ENCODE results near the gene MARCKSL1. TPM values are rescaled to one million over a fixed set of nuclear protein-coding genes. Genes with fewer than 3 reads are reported as not detected.

The MARCKSL1 gene
- total RNA-seq, 4 donors from 2014 or later: 6.9 to 21.0 (median 11.1) TPM

GRCh38 chr1:32342704-32343103 is 6.7 kb upstream of the MARCKSL1 start:
- intact Hi-C loops (cut with DNase I; ENCODE audit: low total_unique reads): no loop called here
- TF ChIP-seq CTCF (IDR thresholded peaks at IDR 0.05): no peak
- no peak for TF ChIP-seq POLR2A (IDR thresholded peaks at IDR 0.05)
- WGBS, 2 donors: 92 to 93% methylated on average over 10 of the region's 10 CpGs
- no peak for DNase-seq (ENCODE audit: low spot score in 2 of 2)
- no peak overlapping the region for H3K4me3 ChIP-seq (ENCODE audit: low read depth, poor library complexity, severe bottlenecking)

- DNase-seq (ENCODE audit: low spot score in 2 of 2): no peak
- TF ChIP-seq CTCF (IDR thresholded peaks at IDR 0.05): no peak
- no peak for TF ChIP-seq POLR2A (IDR thresholded peaks at IDR 0.05)
- H3K4me3 ChIP-seq (ENCODE audit: low read depth, poor library complexity, severe bottlenecking): no peak overlapping the region
- intact Hi-C loops (cut with DNase I; ENCODE audit: low total_unique reads): no loop called here
- 48 to 51% methylated on average over 5 of the region's 5 CpGs for WGBS, 2 donors
Observed at GRCh38 chr1:32341971-32342370, 5.9 kb upstream of the MARCKSL1 start.

GRCh38 chr1:32341186-32341757 is 5.2 kb upstream of the MARCKSL1 start:
- WGBS, 2 donors: 91 to 94% methylated on average over 10 to 11 of the region's 11 CpGs
- no peak overlapping the region for H3K4me3 ChIP-seq (ENCODE audit: low read depth, poor library complexity, severe bottlenecking)
- intact Hi-C loops (cut with DNase I; ENCODE audit: low total_unique reads): no loop called here
- DNase-seq (ENCODE audit: low spot score in 2 of 2): no peak
- TF ChIP-seq POLR2A (IDR thresholded peaks at IDR 0.05) (no peak), CTCF (IDR thresholded peaks at IDR 0.05) (no peak)

GRCh38 chr1:32339363-32339978 is 3.4 kb upstream of the MARCKSL1 start:
- 69 to 71% methylated on average over 5 of the region's 5 CpGs for WGBS, 2 donors
- no peak for TF ChIP-seq POLR2A (IDR thresholded peaks at IDR 0.05)
- TF ChIP-seq CTCF (IDR thresholded peaks at IDR 0.05): no peak
- no peak for DNase-seq (ENCODE audit: low spot score in 2 of 2)
- no peak overlapping the region for H3K4me3 ChIP-seq (ENCODE audit: low read depth, poor library complexity, severe bottlenecking)
- intact Hi-C loops (cut with DNase I; ENCODE audit: low total_unique reads): no loop called here

- intact Hi-C loops (cut with DNase I; ENCODE audit: low total_unique reads): no loop called here
- no peak for DNase-seq (ENCODE audit: low spot score in 2 of 2)
- H3K4me3 ChIP-seq (ENCODE audit: low read depth, poor library complexity, severe bottlenecking): no peak overlapping the region
- no peak for TF ChIP-seq POLR2A (IDR thresholded peaks at IDR 0.05)
- TF ChIP-seq CTCF (IDR thresholded peaks at IDR 0.05): no peak
- 81 to 83% methylated on average over 14 of the region's 14 CpGs for WGBS, 2 donors
Observed at GRCh38 chr1:32338637-32339145, 2.7 kb upstream of the MARCKSL1 start.

All from lower leg skin (tissue), 4 donors.